TTC549 (cell line): ENCODE results near the gene SYT11.
"Not testable (repeated sequence)": the region's sequence is repeated elsewhere in the genome, so short reads cannot be mapped to it uniquely, and the experiment has no call there.

ENCODE experiments used
- FAIRE-seq: peaks from 2 replicates; lab custom pipeline; 2012; peaks lifted over from hg19 to GRCh38; lab: Jason Lieb, UNC

Gene SYT11

DNA sequence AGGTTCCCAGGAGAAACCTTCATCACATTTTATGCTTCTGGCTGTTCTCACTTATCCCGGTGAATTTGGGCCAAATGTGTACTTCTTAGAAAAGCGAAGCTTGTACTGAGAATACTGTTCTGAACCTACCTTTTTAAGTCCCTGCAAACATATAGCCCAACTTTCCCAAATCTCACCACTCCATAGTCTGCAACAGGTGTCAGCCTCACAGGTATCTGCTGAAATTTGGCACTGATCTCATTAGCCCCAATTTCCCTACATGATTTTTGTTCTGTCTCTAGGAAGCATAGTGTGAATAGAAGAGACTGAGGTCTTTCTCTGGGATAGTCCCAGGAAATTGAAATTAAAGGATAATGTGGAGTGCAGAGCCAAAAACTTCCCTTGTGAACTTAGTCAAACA is 40.3 kb downstream of the SYT11 start:
- FAIRE-seq: no peak

DNA sequence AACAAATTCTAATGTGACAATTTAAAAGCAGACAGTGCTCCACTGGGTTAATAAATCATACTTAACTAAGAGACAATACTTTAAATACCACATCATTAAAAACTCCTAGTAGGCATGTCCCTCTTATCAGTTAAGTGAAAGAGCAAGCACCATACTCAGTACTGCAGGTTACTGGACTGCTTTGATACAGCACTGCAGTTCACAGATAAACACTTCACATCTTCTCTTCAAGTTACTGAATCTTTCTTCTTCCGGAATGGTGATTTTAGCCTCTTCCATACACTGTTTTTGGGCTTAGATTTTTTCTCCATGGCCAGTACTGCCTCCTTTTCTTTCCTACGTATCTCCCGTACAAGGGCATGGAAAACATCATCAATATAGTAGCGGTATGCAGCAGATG is 40.8 kb downstream of the SYT11 start:
- no peak for FAIRE-seq

DNA sequence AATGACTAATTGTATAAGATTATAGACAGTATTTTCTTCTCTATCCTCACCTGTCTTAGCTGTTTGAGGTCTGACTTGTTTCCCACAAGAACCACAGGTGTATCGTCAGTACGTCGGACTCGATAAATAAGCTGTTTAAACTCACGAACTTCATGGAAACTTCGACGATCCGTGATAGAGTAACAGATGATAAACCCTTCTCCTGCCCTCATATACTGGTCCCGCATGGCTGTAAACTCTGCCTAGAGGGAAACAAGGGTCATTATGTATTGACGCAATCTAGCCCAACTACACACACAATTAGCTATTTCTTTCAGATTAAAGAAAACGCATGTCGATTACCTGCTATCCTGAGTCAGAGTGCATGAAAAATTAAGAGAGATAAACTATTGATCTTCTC is 44.9 kb downstream of the SYT11 start:
- FAIRE-seq: no peak

DNA sequence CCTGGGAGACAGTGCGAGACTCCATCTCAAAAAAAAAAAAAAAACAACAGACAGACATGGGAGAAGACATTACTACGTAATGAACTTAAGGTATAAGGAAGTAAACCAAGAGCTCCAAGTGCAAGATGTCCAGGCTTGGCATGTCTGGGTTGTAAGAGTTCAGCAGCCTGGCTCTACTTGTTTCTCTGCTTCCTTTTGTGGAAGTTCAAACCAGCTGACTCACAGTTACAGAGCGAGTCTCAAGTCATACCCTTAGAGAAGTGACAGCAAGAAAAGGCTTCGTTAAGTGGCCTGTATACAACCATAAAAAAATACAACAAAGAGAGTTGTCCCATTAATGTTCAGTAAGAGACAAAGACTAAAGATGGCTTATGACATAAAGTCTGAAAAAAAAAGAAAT is 50.5 kb downstream of the SYT11 start:
- FAIRE-seq: no peak

DNA sequence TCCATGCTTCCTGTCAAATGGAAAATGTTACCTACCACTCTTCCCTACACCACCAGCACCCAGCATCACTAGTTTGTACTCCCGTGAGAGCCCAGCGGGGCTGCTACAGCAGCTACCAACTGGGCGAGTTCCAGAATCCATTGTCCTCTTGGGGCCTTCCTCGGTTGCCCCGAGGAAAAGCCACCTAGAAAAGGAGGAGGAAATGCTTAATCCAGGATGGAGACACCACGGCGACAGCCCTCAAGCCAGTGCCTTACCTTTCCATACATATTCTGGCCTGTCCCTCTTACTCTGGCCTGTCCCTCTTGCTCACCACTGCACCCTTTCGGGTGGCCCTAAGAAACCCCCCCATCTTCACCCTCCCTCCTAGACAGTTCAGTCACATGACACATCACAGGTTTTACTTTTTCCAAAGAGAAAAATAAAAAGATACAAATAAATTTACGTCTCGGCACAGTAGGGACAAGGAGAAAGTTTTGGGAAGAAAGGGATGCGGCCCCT is 51.3 kb downstream of the SYT11 start:
- FAIRE-seq: no peak

DNA sequence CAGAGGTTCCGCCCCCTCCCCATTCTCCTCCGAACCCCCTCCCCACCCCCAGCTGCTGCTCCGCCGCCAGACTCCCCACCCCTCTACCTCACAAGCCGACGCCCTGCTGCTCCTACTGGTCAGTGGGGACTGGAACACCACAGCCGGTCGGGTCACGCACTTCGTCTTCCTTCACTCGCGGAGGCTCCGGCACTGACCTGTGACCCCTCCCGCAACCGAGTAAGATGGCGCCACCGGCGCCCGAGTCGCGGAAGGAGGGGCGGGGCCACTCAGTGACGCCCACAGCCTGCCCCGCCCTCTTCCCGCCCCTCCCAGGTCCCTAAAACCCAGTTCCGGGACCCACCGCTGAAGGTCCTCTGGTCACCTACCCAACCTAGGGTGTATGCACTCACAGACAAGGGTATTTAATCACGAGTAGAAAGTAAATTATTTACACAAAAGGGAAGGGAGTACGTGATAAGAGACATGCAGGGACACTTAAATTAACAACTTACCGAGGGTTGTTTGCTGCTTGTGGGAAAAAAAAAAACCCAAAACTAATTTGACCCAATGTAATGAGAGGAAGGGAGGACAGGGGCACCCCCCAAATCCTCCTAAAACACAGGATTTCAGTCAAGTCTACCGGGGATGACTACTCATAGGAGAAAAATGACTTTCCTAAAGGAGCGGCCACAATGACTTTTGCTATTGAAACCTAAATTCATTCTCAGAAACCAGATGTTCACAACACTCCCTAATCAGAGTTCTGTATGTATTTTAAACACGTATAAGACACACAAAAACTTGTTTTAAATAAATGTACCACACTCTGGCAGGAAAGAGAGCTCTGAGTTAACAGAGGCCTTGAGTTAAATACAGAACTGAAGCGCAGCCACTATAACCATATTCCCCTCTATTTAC is 52.0 kb downstream of the SYT11 start, which contains the start of gene RIT1:
RIT1 (minus strand) TSS at position 194 of the 900 bp plus-strand sequence. CDS start 588 bp downstream, outside the sequence.
- FAIRE-seq: peak; percentile 71

DNA sequence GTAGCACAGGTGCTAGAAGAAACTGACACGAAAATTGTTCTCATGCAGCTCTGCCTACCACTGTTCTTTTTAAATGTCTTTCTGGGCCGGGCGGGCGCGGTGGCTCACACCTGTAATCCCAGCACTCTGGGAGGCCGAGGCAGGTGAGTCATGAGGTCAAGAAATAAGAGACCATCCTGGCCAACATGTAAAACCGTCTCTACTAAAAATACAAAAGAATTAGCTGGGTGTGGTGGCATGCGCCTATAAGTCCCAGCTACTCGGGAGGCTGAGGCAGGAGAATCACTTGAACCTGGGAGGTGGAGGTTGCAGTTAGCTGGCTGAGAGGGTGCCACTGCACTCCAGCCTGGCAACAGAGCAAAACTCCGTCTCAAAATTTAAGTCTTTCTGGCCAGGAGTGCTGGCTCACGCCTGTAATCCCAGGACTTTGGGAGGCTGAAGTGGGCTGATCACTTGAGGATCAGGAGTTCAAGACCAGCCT is 52.7 kb downstream of the SYT11 start:
- no peak for FAIRE-seq

DNA sequence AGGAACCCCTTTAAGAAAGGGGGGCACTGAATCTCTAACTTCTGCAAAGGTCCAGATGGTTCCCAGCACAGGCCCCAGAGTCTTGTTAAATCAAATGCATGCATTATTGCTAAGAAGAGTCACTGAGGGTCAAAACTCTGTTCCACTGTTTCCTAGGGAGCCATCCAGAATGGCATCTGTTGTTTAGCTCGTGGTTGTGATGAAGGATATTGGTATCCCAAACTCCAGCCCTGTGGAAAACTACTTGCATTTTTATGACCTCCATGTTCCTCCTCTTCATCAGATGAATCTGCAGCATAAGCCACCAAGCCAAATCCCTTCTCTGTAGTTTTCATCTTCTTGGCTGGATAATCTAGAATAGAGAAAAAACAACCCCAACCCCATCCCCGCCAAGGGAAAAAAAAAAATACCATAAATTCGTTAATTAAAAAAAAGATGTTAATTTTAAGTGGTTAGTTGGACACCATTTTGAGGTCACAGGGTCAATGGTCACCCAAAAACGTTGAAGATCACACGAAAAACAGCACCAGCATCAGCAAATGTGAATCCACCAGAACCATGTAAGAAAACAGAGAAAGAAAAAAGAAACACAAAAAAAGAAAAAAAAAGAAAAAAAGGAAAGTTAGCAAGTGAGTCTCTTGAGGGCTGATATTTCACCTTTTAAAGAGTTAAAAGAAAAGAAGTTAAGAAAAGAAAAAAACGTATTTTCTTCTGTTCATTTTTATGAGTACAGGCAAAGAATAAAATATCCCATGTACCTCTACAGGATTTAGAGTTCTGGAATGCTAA is 54.8 kb downstream of the SYT11 start:
- peak; percentile 84 for FAIRE-seq

DNA sequence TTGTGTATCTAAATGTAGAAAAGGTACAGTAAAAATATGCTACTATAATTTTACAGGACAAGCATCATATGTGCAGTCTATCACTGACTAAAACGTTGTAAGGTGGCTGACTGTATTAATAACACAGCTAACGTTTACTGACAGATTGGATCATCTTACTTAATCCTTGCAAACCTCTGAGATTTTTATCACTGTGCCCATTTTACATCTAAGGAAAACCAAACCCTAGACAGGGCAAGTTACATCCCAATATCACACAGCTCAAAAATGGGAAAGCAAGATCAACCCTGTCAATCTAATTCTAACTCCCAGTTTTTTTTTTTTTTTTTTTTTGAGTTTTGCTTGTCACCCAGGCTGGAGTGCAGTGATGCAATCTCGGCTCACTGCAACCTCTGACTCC is 59.3 kb downstream of the SYT11 start:
- peak; percentile 22 for FAIRE-seq

DNA sequence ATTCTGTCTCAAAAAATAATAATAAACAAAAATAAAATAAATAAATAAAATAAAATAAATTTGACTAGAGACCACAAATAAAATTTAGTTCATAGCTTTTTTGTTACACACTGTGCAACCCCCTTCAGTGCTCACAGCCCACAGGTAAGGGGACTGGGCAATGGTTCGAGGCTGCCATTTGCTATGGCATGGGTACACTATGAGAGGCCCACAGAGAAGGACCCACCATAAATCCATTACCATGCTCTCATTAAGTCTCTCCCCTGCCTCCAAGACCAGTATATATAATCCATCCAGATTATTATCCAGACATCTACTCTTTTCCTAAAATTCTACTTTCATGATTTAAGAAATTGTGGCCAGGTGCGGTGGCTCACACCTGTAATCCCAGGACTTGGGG is 60.4 kb downstream of the SYT11 start:
- no peak for FAIRE-seq

DNA sequence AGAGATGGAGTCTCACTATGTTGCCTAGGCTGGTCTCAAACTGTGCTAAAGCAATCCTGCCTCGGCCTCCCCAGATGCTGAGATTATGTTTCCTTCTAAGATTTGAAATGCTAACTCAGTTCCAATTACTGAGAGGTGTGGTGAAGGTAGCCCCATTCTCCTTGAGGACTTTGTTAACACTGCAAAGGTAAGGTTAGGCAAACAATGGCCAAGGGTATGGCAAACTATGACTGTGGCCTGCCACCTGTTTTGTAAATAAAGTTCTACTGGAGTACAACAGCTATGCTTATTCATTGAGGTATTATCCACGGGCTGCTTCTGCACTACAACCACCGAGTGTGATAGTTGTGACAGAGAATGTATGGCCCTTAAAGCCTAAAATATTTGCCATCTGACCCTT is 61.4 kb downstream of the SYT11 start:
- no peak for FAIRE-seq

DNA sequence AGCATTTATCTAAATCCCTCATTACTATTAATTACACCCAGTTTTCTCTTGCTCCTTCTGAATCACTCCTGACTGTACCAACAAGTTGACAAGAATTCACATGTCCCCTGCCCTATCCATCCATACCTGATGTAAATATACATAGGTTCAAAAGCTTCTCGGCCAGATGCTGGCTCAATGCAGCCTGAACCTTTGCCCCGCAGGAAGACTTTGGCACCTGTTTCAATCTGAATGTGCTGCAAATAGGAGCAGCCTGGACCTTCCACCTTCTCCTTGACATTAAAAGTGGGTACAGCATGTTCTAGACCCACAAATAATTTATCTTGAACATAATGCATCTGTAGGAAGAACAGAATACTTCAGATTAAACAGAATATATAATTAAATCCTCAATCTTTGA is 66.1 kb downstream of the SYT11 start:
- no peak for FAIRE-seq

DNA sequence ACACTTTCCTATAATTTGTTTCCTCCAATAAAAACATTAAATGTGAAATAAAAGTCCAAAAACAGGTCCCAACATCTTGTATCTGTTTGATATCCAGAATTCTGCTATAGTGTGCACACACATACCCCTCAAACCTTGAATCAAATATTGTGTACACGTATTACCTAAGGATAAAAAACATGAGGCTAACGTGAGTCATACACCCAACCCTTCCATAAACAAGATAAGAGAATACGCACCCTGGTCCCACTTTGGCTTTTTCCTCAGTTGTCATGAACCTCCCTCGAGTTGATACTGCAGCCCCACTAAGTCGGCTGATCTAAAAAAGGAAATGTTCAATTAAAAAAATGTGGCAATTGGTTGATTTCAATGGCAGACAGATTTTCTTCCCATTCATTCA is 69.7 kb downstream of the SYT11 start:
- no peak for FAIRE-seq

DNA sequence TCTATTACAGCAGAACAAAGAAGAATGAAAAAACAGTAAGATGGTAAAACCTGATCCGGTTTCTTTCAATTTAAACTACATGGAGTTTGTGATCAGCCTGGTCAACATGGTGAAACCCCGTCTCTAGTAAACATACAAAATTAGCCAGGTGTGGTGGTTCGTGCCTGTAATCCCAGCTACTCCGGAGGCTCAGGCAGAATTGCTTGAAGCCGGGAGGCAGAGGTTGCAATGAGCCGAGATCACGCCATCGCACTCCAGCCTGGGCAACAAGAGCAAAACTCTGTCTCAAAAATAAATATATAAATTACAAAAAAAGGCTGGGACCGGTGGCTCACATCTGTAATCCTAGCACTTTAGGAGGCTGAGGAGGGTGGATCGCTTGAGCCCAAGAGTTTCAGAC is 71.4 kb downstream of the SYT11 start:
- not testable (repeated sequence) for FAIRE-seq

DNA sequence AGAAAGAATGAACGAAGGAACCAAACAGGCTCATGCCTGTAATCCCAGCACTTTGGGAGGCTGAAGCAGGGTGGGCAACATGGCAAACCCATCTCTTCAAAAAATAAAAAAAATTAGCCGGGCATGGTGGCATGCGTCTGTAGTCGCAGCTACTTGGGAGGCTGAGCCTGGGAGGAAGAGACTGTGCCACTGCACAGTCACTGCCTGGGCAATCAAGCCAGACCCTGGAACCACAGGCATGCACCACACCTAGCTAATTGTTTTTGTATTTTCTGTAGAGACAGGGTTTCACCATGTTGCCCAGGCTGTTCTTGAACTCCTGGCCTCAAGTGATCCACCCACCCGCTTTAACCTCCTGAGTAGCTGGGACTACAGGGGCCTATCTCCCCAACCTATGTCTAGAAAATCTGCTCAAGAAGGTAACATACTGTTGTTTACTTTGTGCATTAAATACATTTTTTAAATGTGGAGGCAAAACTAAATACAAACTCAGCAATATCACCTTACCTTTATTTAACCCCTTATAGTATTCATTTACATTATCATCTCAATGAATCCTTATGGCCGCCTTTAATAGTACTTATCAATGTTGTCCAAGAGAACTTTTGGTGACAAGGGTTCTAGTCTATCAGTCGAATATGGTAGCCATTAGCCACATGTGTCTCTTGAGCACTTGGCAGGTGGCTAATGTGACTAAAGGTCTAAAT is 72.1 kb downstream of the SYT11 start:
- FAIRE-seq: no peak

DNA sequence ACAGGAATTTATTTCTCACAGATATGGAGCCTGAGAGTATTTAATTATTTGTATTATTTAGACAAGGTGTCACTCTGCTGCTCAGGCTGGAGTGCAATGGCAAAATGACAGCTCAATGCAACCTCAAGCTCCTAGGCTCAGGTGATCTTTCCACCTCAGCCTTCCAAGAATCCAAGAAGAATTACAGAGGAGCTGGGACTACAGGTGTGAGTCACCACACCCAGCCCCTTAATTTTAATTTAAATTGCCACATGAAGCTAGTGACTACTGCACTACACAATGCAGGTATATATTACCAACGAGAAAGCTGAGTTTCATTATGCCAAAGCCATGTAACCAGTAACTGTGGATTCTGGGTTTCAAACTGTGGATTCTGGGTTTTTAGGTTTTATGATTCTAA is 72.7 kb downstream of the SYT11 start:
- no peak for FAIRE-seq

DNA sequence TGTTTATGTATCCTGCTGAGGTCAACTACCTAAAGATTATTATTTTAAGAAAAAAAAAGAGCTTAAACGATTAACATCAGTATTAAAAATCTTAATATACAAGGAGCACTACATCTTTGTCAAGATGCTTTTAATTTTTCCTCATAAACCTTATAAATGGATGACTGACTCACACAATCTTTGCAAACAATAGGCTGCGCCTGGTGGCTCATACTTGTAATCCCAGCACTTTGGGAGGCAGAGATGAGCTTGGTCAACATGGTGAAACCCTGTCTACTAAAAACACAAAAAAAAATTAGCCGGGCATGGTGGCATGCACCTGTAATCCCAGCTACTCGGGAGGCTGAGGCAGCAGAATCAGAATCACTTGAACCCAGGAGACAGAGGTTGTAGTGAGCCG is 73.1 kb downstream of the SYT11 start:
- no peak for FAIRE-seq

DNA sequence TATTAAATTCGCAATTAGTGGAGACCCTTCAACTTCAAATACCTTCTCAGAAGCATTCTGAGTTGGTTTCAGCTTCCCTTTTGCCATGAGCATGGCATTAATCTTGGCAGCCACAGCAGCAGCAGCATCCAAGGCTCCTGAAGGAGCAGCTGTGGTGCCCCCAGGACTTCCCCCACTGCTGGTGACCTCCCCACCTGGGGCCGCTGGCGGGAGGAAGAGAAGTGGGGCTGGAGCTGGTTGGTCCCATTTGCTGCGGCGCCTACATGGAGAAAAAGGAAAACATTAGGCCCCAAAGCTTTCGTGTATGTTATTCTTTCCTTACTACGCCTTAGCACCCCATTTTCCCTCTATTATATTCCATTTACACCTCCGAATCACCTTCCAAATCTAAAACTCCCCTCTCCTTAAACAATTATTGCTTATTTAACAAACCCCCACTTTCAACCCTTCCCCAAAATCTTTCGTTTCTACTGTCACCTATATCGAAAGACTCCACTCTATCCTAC is 74.3 kb downstream of the SYT11 start:
- FAIRE-seq: no peak

DNA sequence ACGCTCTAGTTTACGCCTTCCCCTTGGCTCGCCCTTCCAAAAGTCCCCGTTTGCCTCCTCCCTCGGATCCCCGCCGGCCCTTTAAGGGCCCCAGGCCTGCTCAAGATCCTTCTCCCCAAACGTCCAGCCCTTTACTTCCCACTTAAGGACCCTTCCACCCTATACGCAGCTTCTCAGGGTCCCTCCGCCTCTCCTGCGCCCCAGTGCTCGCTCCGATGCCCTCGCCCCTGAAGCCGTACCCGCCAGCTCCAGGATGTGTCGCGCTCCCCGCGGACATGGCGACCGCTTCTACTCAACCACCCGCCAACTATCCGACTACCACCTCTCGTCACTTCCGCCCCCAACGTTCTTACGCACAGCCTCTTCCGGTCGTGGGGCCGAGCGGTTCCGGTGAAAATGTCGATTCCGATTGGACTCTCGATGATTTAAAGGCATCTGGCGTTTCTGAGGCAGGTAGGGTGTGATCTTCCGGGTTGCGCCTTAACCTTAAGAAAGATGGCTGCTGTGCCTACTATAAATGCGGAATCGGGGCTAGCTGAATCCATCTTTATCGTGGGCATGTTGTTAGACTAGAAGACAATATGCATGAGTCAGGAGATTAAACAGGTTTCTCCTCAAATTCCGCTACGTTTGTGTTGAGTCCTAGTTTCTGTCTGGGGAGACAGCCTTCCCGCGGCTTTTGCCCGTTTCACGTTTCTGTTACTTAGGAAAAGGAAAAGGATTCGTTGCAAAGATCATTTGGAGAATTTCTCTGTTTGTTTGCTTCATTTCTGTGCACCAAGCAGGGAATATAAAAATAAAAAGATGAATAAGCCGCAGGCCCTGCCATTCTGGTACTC is 74.9 kb downstream of the SYT11 start, which contains the start of gene KHDC4:
KHDC4 (minus strand) TSS at position 317 of the 839 bp plus-strand sequence; CDS start at position 277, 40 bp downstream.
- peak; percentile 100 for FAIRE-seq
